22Rv1 (cell line): Measurements from ENCODE around the gene ENPP4.

Experiments
- H3K27ac ChIP-seq: fragments of 450-650 bp; 2 replicates; pipeline ENCODE4 v1.5.1; 2017
- CTCF ChIP-seq: fragments of 450-650 bp; IDR thresholded peaks from 2 replicates; pipeline ENCODE4 v1.5.1; 2017; ENCODE audit warnings: mild to moderate bottlenecking
- ZFX ChIP-seq: fragments of 450-650 bp; IDR thresholded peaks from 2 replicates; pipeline ENCODE4 v1.6.1; 2017; ENCODE audit warnings: antibody characterized with exemption, borderline replicate concordance

The ENPP4 gene

DNA sequence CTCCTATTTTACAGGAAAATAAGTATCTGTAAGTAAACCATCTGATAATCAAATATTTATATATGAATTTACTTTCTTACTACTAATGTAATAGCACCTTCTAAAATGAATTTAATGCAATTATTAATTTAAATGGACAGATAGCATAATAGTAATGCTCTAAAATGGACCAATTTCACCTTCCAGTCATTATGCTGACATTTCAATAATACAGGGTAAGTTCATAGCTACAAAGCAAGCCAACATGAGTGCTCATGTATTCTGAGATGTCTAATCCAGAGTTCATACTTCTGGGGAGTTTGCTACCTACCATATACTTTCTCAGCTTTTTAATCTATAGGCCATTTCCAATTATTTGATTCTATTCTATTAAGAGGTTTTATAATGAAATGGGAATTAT is 29.4 kb downstream of the ENPP4 start:
- TF ChIP-seq CTCF (no peak), ZFX (no peak)
- H3K27ac ChIP-seq = no peak overlapping the region

GRCh38 chr6:46160102-46160501 is 30.3 kb downstream of the ENPP4 start:
- H3K27ac ChIP-seq = no peak overlapping the region
- TF ChIP-seq ZFX = no peak
- no peak for TF ChIP-seq CTCF

DNA sequence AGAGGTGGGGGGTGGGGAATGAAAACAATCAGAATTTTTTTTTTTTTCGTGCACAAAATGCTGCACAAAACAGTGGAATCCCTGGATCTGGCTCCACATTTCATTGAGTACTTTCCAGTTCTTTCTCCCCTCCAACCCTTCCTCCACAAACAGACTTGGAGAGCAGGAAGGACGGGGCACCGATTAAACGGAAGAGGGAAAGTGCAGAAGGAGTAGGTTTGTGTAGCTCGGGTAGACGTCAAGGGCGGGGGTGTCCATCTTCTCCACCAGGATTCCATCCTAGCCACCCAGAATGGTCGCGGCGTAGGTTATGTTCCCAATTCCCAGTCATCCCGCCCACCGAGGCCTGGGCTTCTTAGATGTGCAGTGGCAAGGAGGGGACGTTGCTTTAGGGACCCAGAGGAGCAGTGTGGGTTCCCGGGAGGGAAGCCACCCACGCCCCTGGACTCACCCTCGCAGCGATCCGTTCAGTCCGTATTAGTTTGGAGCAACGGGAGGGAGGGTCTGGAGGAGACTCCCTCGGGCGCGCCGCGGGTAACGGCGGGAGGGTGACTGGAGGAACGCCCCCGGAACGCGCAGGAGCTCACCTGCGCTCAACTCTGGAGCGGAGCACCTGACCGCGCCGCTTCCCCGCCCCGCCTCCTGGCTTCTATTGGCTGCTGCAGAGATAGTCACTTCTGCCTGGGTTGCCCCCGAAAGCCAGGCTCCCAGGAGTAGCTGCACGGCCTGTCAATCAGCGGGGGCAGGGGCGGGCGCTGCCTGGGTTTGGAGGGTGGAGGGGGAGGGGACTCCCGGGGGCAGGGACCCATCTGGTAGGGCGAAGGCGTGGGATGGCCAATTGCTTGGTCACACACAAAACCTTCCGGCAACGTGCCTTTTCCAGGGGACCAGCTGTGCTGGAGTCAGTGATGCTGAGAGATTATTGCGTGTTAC is 40.8 kb downstream of the ENPP4 start, which contains the start of gene ENPP5:
TSS of gene ENPP5 (minus strand) at position 624 of the 933 bp plus-strand sequence. CDS start 2,718 bp downstream, outside the sequence.
- H3K27ac ChIP-seq = peak within 1 kb of the TSS; percentile 72
- TF ChIP-seq CTCF = no peak
- no peak for TF ChIP-seq ZFX

GRCh38 chr6:46172176-46172575 is 42.4 kb downstream of the ENPP4 start:
- H3K27ac ChIP-seq = peak overlapping the region; percentile 72
- TF ChIP-seq CTCF (no peak), ZFX (no peak)

GRCh38 chr6:46174904-46175303 is 45.1 kb downstream of the ENPP4 start:
- TF ChIP-seq CTCF (no peak), ZFX (no peak)

GRCh38 chr6:46175446-46175845 is 45.7 kb downstream of the ENPP4 start:
- H3K27ac ChIP-seq = no peak overlapping the region
- TF ChIP-seq CTCF = no peak
- no peak for TF ChIP-seq ZFX

More at GRCh38 chr6:46174904-46175303, 45.1 kb downstream of the ENPP4 start:
- no peak overlapping the region for H3K27ac ChIP-seq

DNA sequence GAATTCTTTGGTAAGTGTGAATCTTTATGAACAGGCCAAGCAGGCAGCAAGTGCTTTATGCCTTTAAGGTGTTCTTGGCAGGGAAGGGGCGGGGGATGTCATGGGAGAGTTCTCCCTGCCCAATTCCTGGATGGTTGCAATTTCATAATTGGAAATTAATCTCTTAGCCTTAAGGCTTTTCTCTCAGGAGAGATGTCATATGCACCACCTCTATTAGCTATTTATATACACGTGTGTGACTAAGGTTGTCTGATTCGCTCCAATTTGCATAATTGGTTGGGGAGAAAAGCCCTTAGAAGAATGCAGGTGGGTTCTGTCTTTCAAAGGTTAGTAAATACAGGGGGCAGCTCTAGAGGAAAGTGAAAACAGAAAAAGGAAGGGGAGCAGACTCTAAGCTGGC is 46.2 kb downstream of the ENPP4 start:
- TF ChIP-seq CTCF (no peak), ZFX (no peak)
- H3K27ac ChIP-seq = no peak overlapping the region
